ENCODE measurements around the gene NT5DC1. TPM values are rescaled to one million over a fixed set of nuclear protein-coding genes. Genes with fewer than 3 reads are reported as not detected.

The NT5DC1 gene
- total RNA-seq, 2 experiments from 2014 or later, result 31.5 to 36.3 TPM

DNA sequence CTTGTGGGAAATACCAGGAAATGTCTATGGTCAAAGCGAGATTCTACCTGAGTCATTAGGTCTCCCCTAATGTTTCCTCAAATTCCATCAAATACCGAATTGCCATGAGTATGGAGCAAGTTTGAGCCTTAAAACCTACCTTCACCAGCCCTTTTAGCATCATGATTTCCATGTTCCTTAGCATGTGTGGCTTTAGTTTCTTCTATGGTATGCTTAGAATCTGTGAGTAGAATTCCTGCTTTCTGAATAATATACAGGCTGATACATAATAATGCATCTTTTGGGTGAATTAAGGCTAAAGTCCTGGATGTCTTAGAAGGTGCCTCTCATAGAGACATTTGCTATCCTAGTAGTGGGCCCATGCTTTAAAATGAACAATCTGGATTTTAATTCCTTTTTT is 121.3 kb downstream of the NT5DC1 start:
- ATAC-seq (ENCODE audit: low read depth) (no peak), DNase-seq (no peak)
- Mint-ChIP-seq H3K27ac (no peak overlapping the region), H3K4me1 (peaks cover 1% of the 10 kb centered on the region), H3K4me3 (no peak overlapping the region), H3K27me3 (no peaks in the 10 kb centered on the region), H3K9me3 (no peaks in the 10 kb centered on the region), H3K36me3 (no peaks in the 10 kb centered on the region)
- POLR2A ChIA-PET, result no interaction called here

DNA sequence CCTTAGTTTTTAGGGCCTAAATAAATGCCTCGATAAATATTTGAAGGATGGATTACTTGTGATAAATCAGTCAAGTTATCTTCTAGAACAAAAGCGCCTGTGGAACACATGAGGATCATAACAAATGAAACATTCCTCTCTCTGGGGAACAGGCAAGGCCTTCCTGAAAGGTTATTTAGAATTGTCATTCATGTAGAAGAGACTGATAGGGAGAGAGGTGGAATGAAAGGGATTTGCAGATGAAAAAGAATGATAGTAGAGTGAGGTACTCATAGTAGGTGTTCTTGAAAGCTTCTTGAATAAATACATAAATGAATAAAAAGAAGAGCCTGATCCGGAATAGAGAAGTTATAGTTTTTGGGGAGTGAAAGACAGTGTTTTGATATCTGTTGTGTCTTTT is 122.7 kb downstream of the NT5DC1 start:
- POLR2A ChIA-PET, result no interaction called here
- no peaks in the 10 kb centered on the region for H3K36me3 Mint-ChIP-seq
- no peak for ATAC-seq (ENCODE audit: low read depth)
- H3K27me3 Mint-ChIP-seq, result no peaks in the 10 kb centered on the region
- no peak overlapping the region for H3K27ac Mint-ChIP-seq
- no peaks in the 10 kb centered on the region for H3K4me1 Mint-ChIP-seq
- H3K9me3 Mint-ChIP-seq, result no peaks in the 10 kb centered on the region
- DNase-seq, result no peak
- H3K4me3 Mint-ChIP-seq, result no peak overlapping the region

DNA sequence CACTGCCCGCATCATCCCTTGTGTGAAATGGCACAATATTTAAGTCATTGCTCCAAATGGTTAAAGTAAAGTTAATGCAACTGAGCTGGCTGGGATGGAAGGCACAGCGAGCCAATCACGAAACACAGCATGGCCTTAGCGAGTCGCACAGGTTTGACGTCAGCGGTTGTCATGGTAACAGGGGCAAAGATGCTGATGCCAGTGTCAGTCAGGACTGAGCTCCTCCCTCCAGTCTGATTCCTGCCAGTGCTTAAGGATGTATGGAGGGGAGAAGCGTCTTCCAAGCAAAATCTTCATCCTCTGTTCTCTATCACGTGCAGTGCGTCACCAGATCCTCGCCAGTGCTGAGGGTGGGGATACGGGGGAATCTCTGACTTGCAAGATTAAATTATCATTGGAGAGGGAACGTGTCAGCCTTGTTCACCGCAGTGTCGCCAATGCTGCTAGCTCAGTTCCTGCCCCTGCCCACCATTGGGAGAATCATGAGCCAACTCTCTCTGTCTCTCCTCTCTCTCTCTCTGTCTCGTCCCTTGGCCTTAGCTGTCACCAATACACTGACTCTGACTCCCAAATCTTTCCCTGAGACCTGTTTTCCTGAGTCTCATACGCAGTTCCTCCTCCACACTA is 128.7 kb downstream of the NT5DC1 start:
- H3K4me3 Mint-ChIP-seq, result no peak overlapping the region
- no peaks in the 10 kb centered on the region for H3K27me3 Mint-ChIP-seq
- no peak overlapping the region for H3K27ac Mint-ChIP-seq
- H3K4me1 Mint-ChIP-seq, result no peaks in the 10 kb centered on the region
- H3K9me3 Mint-ChIP-seq, result no peaks in the 10 kb centered on the region
- no peak for ATAC-seq (ENCODE audit: low read depth)
- POLR2A ChIA-PET, result no interaction called here
- H3K36me3 Mint-ChIP-seq, result no peaks in the 10 kb centered on the region
- DNase-seq, result no peak

DNA sequence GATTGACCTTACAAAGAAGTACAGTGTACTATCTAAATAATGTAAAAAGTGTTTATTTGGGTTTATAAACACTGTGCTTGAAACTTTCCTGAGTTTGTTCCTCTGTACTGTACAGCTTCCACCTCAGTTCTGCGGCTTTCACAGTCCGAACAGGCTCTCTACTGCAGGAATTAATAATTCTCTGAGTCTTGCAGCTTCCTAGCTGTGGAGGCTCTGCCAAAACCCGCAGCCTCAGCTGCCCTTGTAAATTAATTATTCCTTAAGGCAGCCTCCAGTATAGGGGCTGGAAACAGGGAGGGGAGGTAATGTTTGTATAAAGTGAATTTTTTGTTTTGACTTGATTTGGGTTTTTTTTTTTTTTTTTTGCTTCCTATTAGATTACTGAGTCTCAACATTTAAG is 134.0 kb downstream of the NT5DC1 start:
- no peaks in the 10 kb centered on the region for H3K27me3 Mint-ChIP-seq
- POLR2A ChIA-PET, result no interaction called here
- ATAC-seq (ENCODE audit: low read depth) (no peak), DNase-seq (no peak)
- H3K27ac Mint-ChIP-seq, result no peak overlapping the region
- H3K36me3 Mint-ChIP-seq, result no peaks in the 10 kb centered on the region
- H3K4me3 Mint-ChIP-seq, result no peak overlapping the region
- no peaks in the 10 kb centered on the region for H3K4me1 Mint-ChIP-seq
- H3K9me3 Mint-ChIP-seq, result no peaks in the 10 kb centered on the region

DNA sequence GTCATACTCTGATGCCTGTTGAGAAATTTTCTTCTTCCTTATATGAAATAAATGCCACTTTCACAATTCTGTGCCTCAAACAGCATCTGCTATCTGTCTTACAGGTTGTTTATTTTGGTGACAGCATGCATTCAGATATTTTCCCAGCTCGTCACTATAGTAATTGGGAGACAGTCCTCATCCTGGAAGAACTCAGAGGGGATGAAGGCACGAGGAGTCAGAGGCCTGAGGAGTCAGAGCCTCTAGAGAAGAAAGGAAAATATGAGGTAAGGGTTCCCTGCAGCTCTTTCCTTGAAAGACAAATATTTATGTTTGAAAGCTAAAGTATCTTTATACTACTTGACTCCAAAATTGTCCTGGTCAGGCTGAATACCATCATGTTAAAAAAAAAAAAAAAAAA is 137.4 kb downstream of the NT5DC1 start:
- POLR2A ChIA-PET, result no interaction called here
- H3K4me3 Mint-ChIP-seq, result no peak overlapping the region
- no peak for ATAC-seq (ENCODE audit: low read depth)

DNA sequence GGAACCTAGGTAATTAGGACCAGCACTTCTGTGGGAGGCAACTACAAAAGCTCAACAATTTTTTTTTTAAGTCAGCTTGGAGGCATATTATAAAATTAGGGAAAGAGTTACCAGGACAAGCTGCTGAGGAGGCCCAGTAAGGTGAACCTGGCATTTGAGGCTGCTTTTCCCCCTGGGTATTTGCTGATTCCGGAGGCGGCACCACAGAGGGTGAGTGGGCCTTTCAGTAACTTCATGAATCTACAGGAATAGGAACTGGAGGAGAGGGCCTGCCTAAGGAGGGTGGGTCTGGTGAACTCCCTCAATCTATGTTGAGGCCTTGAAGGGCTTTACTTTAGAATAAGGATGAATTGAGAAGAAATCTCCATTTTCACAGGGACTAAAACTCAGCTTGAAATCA is 138.6 kb downstream of the NT5DC1 start:
- POLR2A ChIA-PET, result interaction anchor here (0.7 kb wide), 1 partner anchor 1900 kb away, joined by 3 read pairs; no protein-coding TSS in a partner anchor
- no peak overlapping the region for H3K27ac Mint-ChIP-seq
- no peaks in the 10 kb centered on the region for H3K36me3 Mint-ChIP-seq
- H3K4me3 Mint-ChIP-seq, result no peak overlapping the region
- H3K9me3 Mint-ChIP-seq, result no peaks in the 10 kb centered on the region
- ATAC-seq (ENCODE audit: low read depth), result no peak
- no peaks in the 10 kb centered on the region for H3K27me3 Mint-ChIP-seq
- no peak for DNase-seq
- no peaks in the 10 kb centered on the region for H3K4me1 Mint-ChIP-seq

More for the DNA sequence above, 137.4 kb downstream of the NT5DC1 start:
- no peaks in the 10 kb centered on the region for H3K9me3 Mint-ChIP-seq
- H3K36me3 Mint-ChIP-seq, result no peaks in the 10 kb centered on the region
- no peak overlapping the region for H3K27ac Mint-ChIP-seq
- no peaks in the 10 kb centered on the region for H3K4me1 Mint-ChIP-seq
- no peak for DNase-seq
- no peaks in the 10 kb centered on the region for H3K27me3 Mint-ChIP-seq

DNA sequence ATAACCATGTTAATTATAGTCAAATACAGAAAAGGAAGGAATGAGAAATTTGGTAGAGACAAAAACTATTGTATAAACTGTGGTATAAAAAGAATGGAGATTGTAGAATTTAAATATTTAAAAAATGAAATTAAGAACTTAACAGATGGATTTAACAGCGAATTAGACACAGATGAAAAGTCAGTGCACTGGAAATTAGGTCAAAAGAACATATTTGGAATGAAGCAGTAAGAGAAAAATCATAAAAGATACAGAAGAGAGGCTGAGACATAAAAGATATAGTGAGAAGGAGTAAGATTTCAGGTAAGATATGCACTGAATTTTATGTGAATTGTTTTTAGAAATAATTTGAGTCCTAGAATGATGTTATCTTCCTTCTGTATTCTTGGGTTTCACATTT is 139.2 kb downstream of the NT5DC1 start:
- Mint-ChIP-seq H3K27ac (no peak overlapping the region), H3K9me3 (no peaks in the 10 kb centered on the region), H3K4me3 (no peak overlapping the region), H3K4me1 (no peaks in the 10 kb centered on the region), H3K36me3 (no peaks in the 10 kb centered on the region), H3K27me3 (no peaks in the 10 kb centered on the region)
- POLR2A ChIA-PET, result no interaction called here
- ATAC-seq (ENCODE audit: low read depth) (no peak), DNase-seq (no peak)

DNA sequence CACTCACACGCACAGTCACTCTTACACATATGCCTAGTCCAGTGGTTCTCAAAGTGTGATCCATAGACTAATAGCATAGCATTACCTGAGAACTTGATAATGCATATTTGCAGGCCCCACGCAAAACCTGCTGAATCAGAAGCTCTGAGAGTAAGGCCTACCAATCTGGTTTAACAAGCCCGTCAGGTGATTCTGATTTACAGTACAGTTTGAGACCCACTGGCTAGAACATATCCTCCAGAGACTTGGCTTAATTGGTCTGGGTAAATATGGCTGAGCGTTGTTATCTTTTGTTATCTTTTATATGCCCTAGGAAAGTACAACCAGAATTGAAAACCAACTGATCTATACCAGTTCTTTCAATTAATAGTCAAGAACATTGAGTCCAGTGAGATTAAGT is 143.6 kb downstream of the NT5DC1 start:
- Mint-ChIP-seq H3K27ac (no peak overlapping the region), H3K9me3 (no peaks in the 10 kb centered on the region), H3K36me3 (peaks cover 1% of the 10 kb centered on the region), H3K27me3 (no peaks in the 10 kb centered on the region), H3K4me1 (peaks cover 11% of the 10 kb centered on the region), H3K4me3 (no peak overlapping the region)
- POLR2A ChIA-PET, result no interaction called here
- ATAC-seq (ENCODE audit: low read depth) (no peak), DNase-seq (no peak)

DNA sequence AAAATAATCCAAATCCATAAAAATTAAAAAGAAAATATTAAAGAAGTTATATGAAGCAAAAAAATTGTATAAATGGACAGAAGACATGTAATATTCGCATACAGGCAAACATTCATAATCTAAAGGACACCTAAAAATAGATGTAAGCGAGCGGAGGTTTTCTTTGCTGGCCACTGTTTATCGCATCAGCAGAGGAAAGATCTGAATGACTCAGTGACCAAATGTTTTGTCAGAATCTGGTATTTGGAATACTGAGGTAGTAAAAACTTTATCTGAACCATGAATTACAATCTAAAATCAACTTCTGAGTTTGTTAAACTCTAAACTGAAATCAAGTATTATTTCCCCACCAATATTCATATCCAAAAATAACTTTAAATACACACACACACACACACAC is 145.4 kb downstream of the NT5DC1 start:
- DNase-seq (no peak), ATAC-seq (ENCODE audit: low read depth) (no peak)
- no peaks in the 10 kb centered on the region for H3K27me3 Mint-ChIP-seq

DNA sequence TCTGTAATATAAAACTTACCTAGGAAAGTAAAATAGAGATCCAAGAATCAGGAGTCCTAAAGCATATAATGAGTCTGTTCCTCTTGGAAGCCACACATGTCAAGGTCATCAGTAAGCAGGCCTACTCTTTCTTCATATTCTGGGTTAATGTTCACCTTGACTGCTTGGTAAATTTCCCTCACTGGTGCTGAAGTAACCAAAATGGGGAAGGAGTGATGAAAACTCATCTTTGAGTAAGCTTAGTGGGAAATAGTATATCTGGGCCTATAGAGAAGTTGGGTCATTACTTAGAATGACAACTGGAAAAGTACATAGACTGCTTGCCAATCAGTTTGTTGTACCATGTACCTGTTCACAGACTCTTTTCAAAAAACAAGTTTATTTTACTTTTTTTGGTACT is 146.6 kb downstream of the NT5DC1 start:
- Mint-ChIP-seq H3K27ac (no peak overlapping the region), H3K27me3 (no peaks in the 10 kb centered on the region), H3K4me3 (no peak overlapping the region), H3K4me1 (peaks cover 31% of the 10 kb centered on the region), H3K9me3 (no peaks in the 10 kb centered on the region), H3K36me3 (peaks cover 13% of the 10 kb centered on the region)
- DNase-seq (no peak), ATAC-seq (ENCODE audit: low read depth) (no peak)
- POLR2A ChIA-PET, result no interaction called here

More for the DNA sequence above, 145.4 kb downstream of the NT5DC1 start:
- POLR2A ChIA-PET, result no interaction called here
- Mint-ChIP-seq H3K27ac (no peak overlapping the region), H3K4me1 (peaks cover 20% of the 10 kb centered on the region), H3K9me3 (no peaks in the 10 kb centered on the region), H3K36me3 (peaks cover 6% of the 10 kb centered on the region), H3K4me3 (no peak overlapping the region)

DNA sequence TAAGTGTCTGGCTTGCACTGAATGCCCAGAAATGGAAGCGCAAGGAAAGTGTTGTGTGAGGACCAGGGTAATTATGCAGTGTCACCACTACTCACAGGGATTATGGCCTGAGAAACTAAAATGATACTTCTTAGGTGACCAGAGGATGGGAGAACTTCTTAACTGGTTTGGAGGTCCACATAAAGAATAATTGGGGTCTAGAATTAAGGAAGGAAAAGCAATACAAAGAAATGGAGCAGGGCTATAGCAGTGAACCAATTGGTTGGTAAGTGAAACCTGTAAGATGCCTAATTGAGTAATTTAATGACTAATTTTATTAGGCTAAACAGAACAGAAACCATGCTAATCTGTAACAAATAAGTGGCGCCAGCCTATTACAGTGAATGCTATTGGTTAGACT is 147.9 kb downstream of the NT5DC1 start:
- Mint-ChIP-seq H3K4me3 (no peak overlapping the region), H3K4me1 (peaks cover 33% of the 10 kb centered on the region), H3K27ac (no peak overlapping the region), H3K27me3 (no peaks in the 10 kb centered on the region), H3K36me3 (peaks cover 15% of the 10 kb centered on the region), H3K9me3 (no peaks in the 10 kb centered on the region)
- DNase-seq, result no peak
- POLR2A ChIA-PET, result interaction anchor here (0.6 kb wide), 1 partner anchor 18 kb away, joined by 3 read pairs; no protein-coding TSS in a partner anchor
- no peak for ATAC-seq (ENCODE audit: low read depth)

DNA sequence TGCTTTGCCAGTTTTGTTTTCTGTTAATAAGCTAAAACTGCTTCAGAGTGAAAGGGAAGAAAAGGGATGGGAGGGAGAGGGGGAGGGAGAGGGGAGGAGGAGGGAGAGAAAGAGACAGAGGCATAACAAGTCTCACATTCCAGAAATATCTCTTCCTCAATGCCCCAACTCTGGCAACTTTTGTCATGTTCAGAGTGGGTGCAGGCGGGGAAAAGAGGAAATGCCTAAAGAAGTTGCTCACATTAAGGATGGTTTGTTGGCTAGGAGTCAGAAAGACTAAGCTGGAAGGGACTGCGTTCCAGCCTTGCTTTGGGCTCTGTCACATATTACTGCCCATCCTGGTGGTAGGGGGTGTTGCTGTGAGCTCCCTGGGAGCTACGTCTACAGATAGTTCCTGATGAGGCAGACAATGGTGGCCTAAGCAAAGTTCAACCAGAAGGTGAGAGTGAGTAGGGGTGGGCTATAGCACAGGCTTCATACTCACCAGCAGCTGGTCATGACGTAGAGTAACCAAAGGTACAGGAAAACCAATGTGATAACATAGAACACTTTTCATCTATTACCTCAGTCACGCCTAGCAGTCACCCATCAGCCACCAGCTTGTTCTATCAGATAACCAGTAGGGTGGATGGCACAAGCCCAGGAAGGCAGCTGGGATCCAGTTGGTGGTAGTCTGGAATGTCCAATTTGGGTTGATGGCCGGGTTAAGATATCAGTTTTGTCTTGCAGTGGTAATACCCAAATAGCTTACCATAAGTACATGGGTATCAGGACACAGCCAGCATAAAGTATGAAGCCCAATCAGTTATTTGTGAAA is 151.1 kb downstream of the NT5DC1 start:
- POLR2A ChIA-PET, result interaction anchor here (1.4 to 3.8 kb wide), 2 partner anchors 28 to 320 kb away, joined by 8 to 47 read pairs; partner anchors contain the start of genes RWDD1 and TSPYL1
- peaks cover 14% of the 10 kb centered on the region for H3K36me3 Mint-ChIP-seq
- no peaks in the 10 kb centered on the region for H3K27me3 Mint-ChIP-seq
- peak overlapping the region; percentile 73 for H3K4me3 Mint-ChIP-seq
- DNase-seq (no peak), ATAC-seq (ENCODE audit: low read depth) (no peak)
- H3K4me1 Mint-ChIP-seq, result peaks cover 33% of the 10 kb centered on the region
- H3K27ac Mint-ChIP-seq, result peak overlapping the region; percentile 26
- no peaks in the 10 kb centered on the region for H3K9me3 Mint-ChIP-seq

DNA sequence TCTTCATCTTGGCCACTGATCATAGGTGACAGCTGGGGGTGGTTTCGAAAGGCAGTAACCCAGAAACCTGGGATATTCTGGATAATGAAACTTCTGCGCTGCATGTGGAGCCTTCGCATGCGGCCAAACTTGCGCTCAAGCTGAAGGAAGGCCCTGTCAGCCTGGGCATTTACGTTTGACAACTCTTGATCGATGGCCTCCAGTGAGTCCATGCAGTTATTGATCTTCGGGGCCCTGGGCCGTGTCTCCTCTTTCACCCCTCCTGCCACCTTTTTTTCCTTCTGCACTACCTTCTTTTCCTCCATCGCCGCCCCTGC is 152.5 kb downstream of the NT5DC1 start:
- no peak for DNase-seq
- Mint-ChIP-seq H3K27ac (no peak overlapping the region), H3K27me3 (no peaks in the 10 kb centered on the region), H3K4me3 (no peak overlapping the region), H3K9me3 (no peaks in the 10 kb centered on the region), H3K4me1 (peaks cover 32% of the 10 kb centered on the region), H3K36me3 (peaks cover 14% of the 10 kb centered on the region)
- ATAC-seq (ENCODE audit: low read depth), result no peak
- POLR2A ChIA-PET, result interaction anchor here (0.7 to 3.8 kb wide), 4 partner anchors 26 to 318 kb away, joined by 3 to 47 read pairs (median 6); partner anchors contain the start of genes NT5DC1, RWDD1 and TSPYL1
